ENCODE measurements around the gene GNB1L. TPM values are rescaled to one million over a fixed set of nuclear protein-coding genes. Genes with fewer than 3 reads are reported as not detected.

GNB1L gene
- total RNA-seq, 2 experiments from 2014 or later, result 3.0 to 6.5 TPM

DNA sequence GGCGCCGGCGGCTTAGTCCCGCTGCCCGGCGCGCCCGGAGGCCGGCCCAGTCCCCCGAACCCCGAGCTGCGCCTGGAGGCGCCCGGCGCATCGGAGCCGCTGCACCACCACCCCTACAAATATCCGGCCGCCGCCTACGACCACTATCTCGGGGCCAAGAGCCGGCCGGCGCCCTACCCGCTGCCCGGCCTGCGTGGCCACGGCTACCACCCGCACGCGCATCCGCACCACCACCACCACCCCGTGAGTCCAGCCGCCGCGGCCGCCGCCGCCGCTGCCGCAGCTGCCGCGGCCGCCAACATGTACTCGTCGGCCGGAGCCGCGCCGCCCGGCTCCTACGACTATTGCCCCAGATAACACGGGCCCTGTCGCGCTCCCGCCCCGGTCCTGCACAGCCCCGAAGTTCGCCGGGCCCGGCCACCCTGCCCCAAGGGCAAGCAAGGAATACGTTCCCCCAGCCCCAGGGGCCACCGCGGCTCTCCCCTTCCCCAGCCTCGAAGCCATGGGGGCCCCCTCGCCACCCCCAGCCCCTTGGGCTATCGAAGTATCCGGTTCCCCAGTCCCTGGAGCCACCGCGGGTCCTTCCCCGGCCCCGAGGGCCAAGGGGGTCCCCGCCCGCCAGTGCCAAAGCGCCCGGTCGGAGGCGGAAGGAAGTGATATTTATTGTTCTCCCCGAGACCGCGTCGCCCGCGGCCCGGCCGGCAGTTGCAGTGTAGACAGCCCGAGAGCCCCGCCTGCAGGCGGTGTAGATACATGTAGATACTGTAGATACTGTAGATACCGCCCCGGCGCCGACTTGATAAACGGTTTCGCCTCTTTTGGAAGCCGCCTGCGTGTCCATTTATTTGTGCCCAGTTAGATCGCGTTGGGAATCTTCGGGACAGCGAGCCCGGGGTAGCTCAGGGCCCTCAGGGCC, 87.9 kb downstream of the GNB1L start:
- Histone ChIP-seq H3K4me1 (ENCODE audit: insufficient read depth, low read length) (peaks cover 22% of the 10 kb centered on the region), H3K27me3 (ENCODE audit: control insufficient read depth in 1 of 2, insufficient read depth in 2 of 2, low read length in 2 of 2) (peaks cover 83 to 84% of the 10 kb centered on the region in 2 experiments), H3K36me3 (ENCODE audit: insufficient read depth, low read length) (no peaks in the 10 kb centered on the region), H3K27ac (ENCODE audit: low read depth in 1 of 2, low read length in 2 of 2) (no peak overlapping the region), H3K9me3 (ENCODE audit: control insufficient read depth in 1 of 2, insufficient read depth in 1 of 2, low read length in 2 of 2) (peaks cover 0 to 61% of the 10 kb centered on the region in 2 experiments), H3K4me3 (ENCODE audit: low read length) (peak overlapping the region; percentile 10)
- Mint-ChIP-seq H3K36me3 (ENCODE audit: low read depth) (no peaks in the 10 kb centered on the region), H3K4me3 (peak overlapping the region; percentile 62), H3K27ac (no peak overlapping the region), H3K4me1 (ENCODE audit: low read depth) (peaks cover 13% of the 10 kb centered on the region), H3K9me3 (no peaks in the 10 kb centered on the region), H3K27me3 (peaks cover 80% of the 10 kb centered on the region)
- TF ChIP-seq, protein P1, sequence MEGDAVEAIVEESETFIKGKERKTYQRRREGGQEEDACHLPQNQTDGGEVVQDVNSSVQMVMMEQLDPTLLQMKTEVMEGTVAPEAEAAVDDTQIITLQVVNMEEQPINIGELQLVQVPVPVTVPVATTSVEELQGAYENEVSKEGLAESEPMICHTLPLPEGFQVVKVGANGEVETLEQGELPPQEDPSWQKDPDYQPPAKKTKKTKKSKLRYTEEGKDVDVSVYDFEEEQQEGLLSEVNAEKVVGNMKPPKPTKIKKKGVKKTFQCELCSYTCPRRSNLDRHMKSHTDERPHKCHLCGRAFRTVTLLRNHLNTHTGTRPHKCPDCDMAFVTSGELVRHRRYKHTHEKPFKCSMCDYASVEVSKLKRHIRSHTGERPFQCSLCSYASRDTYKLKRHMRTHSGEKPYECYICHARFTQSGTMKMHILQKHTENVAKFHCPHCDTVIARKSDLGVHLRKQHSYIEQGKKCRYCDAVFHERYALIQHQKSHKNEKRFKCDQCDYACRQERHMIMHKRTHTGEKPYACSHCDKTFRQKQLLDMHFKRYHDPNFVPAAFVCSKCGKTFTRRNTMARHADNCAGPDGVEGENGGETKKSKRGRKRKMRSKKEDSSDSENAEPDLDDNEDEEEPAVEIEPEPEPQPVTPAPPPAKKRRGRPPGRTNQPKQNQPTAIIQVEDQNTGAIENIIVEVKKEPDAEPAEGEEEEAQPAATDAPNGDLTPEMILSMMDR (IDR thresholded peaks at IDR 0.05), result no peak
- CTCF ChIA-PET, result no interaction called here
- POLR2A ChIA-PET, result no interaction called here
- DNase-seq (peak in 12 of 14 experiments; percentile 12 to 70 (median 38)), ATAC-seq (ENCODE audit: poor library complexity) (peak; percentile 76)
- intact Hi-C loops (cut with DNase I, micrococcal nuclease), result no loop called here

DNA sequence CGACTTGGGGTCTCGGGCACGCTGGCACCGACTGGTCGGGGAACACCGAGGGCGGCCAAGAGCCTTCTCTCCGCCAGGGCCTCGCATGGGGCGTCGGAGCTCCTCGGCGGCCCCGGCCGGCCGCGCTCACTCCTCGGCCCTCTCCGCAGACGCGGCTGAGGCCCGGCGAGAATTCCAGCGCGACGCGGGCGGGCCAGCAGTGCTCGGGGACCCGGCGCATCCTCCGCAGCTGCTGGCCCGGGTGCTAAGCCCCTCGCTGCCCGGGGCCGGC, 88.5 kb downstream of the GNB1L start:
- intact Hi-C loops (cut with DNase I, micrococcal nuclease), result no loop called here
- Histone ChIP-seq H3K4me3 (ENCODE audit: low read length) (no peak overlapping the region), H3K36me3 (ENCODE audit: insufficient read depth, low read length) (no peaks in the 10 kb centered on the region), H3K4me1 (ENCODE audit: insufficient read depth, low read length) (peaks cover 22% of the 10 kb centered on the region), H3K27me3 (ENCODE audit: control insufficient read depth in 1 of 2, insufficient read depth in 2 of 2, low read length in 2 of 2) (peaks cover 82 to 87% of the 10 kb centered on the region in 2 experiments), H3K27ac (ENCODE audit: low read depth in 1 of 2, low read length in 2 of 2) (no peak overlapping the region), H3K9me3 (ENCODE audit: control insufficient read depth in 1 of 2, insufficient read depth in 1 of 2, low read length in 2 of 2) (peaks cover 0 to 61% of the 10 kb centered on the region in 2 experiments)
- Mint-ChIP-seq H3K4me1 (ENCODE audit: low read depth) (peaks cover 17% of the 10 kb centered on the region), H3K27ac (no peak overlapping the region), H3K4me3 (no peak overlapping the region), H3K27me3 (peaks cover 79% of the 10 kb centered on the region), H3K9me3 (no peaks in the 10 kb centered on the region), H3K36me3 (ENCODE audit: low read depth) (no peaks in the 10 kb centered on the region)
- ChIA-PET CTCF (no interaction called here), POLR2A (interaction anchor here (1.0 kb wide), 1 partner anchor 10 kb away, joined by 3 read pairs; no protein-coding TSS in a partner anchor)
- DNase-seq, result no peak
- ATAC-seq (ENCODE audit: poor library complexity), result no peak
- TF ChIP-seq, protein P1 (IDR thresholded peaks at IDR 0.05), result no peak

DNA sequence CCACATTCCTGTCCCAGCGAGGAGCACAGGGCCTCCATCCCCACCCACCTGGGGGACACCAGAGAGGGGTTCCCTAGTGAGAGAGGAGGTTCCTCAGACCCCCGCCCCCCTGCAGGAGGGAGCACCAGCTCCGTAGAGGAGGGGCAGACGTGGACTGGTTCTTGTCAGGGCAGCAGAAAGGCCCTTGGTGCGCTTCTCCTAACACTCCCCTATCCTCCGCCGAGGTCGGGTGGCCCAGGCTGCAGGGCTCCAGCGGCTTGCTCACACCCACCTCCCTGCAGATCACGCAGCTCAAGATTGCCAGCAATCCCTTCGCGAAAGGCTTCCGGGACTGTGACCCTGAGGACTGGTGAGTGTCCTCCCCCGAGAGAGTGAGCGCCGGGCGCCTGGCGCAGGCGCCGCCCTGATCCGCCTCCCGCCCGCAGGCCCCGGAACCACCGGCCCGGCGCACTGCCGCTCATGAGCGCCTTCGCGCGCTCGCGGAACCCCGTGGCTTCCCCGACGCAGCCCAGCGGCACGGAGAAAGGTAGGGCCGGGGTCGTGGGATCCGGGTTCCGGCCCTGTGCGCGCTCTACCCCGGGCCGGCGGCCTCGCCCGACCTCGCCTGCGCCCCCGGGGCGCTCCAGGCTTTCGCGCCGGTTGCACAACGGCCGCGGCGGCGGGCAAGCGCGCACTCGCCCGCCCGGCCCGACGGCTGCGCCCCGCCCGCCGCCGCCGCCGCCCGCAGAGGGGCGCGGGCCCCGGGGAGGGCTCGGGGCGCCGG, 89.0 kb downstream of the GNB1L start:
- H3K4me1 Mint-ChIP-seq (ENCODE audit: low read depth), result peaks cover 17% of the 10 kb centered on the region
- Histone ChIP-seq H3K9me3 (ENCODE audit: control insufficient read depth in 1 of 2, insufficient read depth in 1 of 2, low read length in 2 of 2) (peaks cover 0 to 61% of the 10 kb centered on the region in 2 experiments), H3K27me3 (ENCODE audit: control insufficient read depth in 1 of 2, insufficient read depth in 2 of 2, low read length in 2 of 2) (peaks cover 77 to 82% of the 10 kb centered on the region in 2 experiments), H3K4me1 (ENCODE audit: insufficient read depth, low read length) (peaks cover 22% of the 10 kb centered on the region), H3K4me3 (ENCODE audit: low read length) (no peak overlapping the region), H3K27ac (ENCODE audit: low read depth in 1 of 2, low read length in 2 of 2) (no peak overlapping the region), H3K36me3 (ENCODE audit: insufficient read depth, low read length) (no peaks in the 10 kb centered on the region)
- no peaks in the 10 kb centered on the region for H3K9me3 Mint-ChIP-seq
- peak in 6 of 14 experiments; percentile 10 to 54 (median 31) for DNase-seq
- TF ChIP-seq, protein P1 (IDR thresholded peaks at IDR 0.05), result no peak
- intact Hi-C loops (cut with DNase I, micrococcal nuclease), result no loop called here
- H3K27ac Mint-ChIP-seq, result no peak overlapping the region
- ATAC-seq (ENCODE audit: poor library complexity), result no peak
- H3K36me3 Mint-ChIP-seq (ENCODE audit: low read depth), result no peaks in the 10 kb centered on the region
- CTCF ChIA-PET, result no interaction called here
- peaks cover 74% of the 10 kb centered on the region for H3K27me3 Mint-ChIP-seq
- peak overlapping the region; percentile 76 for H3K4me3 Mint-ChIP-seq
- POLR2A ChIA-PET, result interaction anchor here (1.0 kb wide), 1 partner anchor 9 kb away, joined by 3 read pairs; no protein-coding TSS in a partner anchor
